ENCODE data around the gene FOXRED2.
A peak's percentile ranks its signal among the peaks of the same experiment; 100 is the strongest.
"Not testable (repeated sequence)": the region's sequence is repeated elsewhere in the genome, so short reads cannot be mapped to it uniquely, and the experiment has no call there.

The FOXRED2 gene

GRCh38 chr22:36536717-36537116 is 29.9 kb upstream of the FOXRED2 start:
- no peak overlapping the region for H3K4me3 ChIP-seq (replicated peaks; ENCODE audit: low read depth, low read length)
- no peak for DNase-seq (ENCODE audit: low read depth)
- no peak for TF ChIP-seq CTCF (IDR thresholded peaks at IDR 0.05; ENCODE audit: low read length, missing control alignments)

- DNase-seq (ENCODE audit: low read depth); H3K4me3 ChIP-seq (replicated peaks; ENCODE audit: low read depth, low read length): not testable (repeated sequence)
Observed at GRCh38 chr22:36533320-36533719, 26.5 kb upstream of the FOXRED2 start.

- no peak for DNase-seq (ENCODE audit: low read depth)
- TF ChIP-seq CTCF (IDR thresholded peaks at IDR 0.05; ENCODE audit: low read length, missing control alignments), result no peak
- H3K4me3 ChIP-seq (replicated peaks; ENCODE audit: low read depth, low read length), result no peak overlapping the region
Observed at GRCh38 chr22:36532466-36532865, 25.6 kb upstream of the FOXRED2 start.

- no peak for TF ChIP-seq CTCF (IDR thresholded peaks at IDR 0.05; ENCODE audit: low read length, missing control alignments)
- peak within 1 kb of the TSS; percentile 73 for H3K4me3 ChIP-seq (replicated peaks; ENCODE audit: low read depth, low read length)
- DNase-seq (ENCODE audit: low read depth), result peak; percentile 100
Observed at GRCh38 chr22:36528795-36529751, 22.2 kb upstream of the FOXRED2 start, which contains the start of gene EIF3D. Gene EIF3D, minus strand, starts transcription at chr22:36529166. Its CDS starts 3,045 bp downstream, at chr22:36526121.

GRCh38 chr22:36528341-36528740 is 21.5 kb upstream of the FOXRED2 start:
- H3K4me3 ChIP-seq (replicated peaks; ENCODE audit: low read depth, low read length), result peak overlapping the region; percentile 73
- TF ChIP-seq CTCF (IDR thresholded peaks at IDR 0.05; ENCODE audit: low read length, missing control alignments), result no peak
- peak; percentile 24 for DNase-seq (ENCODE audit: low read depth)

GRCh38 chr22:36522662-36523061 is 15.8 kb upstream of the FOXRED2 start:
- DNase-seq (ENCODE audit: low read depth), result no peak
- no peak overlapping the region for H3K4me3 ChIP-seq (replicated peaks; ENCODE audit: low read depth, low read length)
- no peak for TF ChIP-seq CTCF (IDR thresholded peaks at IDR 0.05; ENCODE audit: low read length, missing control alignments)

GRCh38 chr22:36520423-36520822 is 13.6 kb upstream of the FOXRED2 start:
- no peak for TF ChIP-seq CTCF (IDR thresholded peaks at IDR 0.05; ENCODE audit: low read length, missing control alignments)
- H3K4me3 ChIP-seq (replicated peaks; ENCODE audit: low read depth, low read length), result no peak overlapping the region
- DNase-seq (ENCODE audit: low read depth), result no peak

GRCh38 chr22:36519906-36520305 is 13.1 kb upstream of the FOXRED2 start:
- H3K4me3 ChIP-seq (replicated peaks; ENCODE audit: low read depth, low read length); DNase-seq (ENCODE audit: low read depth): not testable (repeated sequence)
